IMR-90 (cell line): ENCODE results near the gene NRDC. TPM values are rescaled to one million over a fixed set of nuclear protein-coding genes. Genes with fewer than 3 reads are reported as not detected.

Source experiments
- ATAC-seq: fragments of 200-7000 bp; cut with Tn5 transposase; 2 replicates; pipeline ENCODE4 v1.9.1; 2020; ENCODE audit warnings: low read depth, mild to moderate bottlenecking, moderate library complexity
- BruUV-seq: library from RNA; stranded (reverse); fragments of 400-500 nt; replicated peaks from 2 replicates; lab custom pipeline; 2021; lab: Mats Ljungman, UMichigan
- CTCF ChIA-PET: fragments of 300-600 bp; formaldehyde crosslinking; extraction: SDS; loops from one replicate; lab custom pipeline; 2021; ENCODE audit warnings: antibody characterized with exemption; lab: Yijun Ruan, JAX
- POLR2A ChIA-PET: fragments of 300-600 bp; sonication (Branson Sonifier 250); formaldehyde crosslinking; loops from one replicate; lab custom pipeline; 2022; ENCODE audit warnings: antibody characterized with exemption; ENCODE audit not compliant: unreplicated experiment; lab: Charles Lee
- DNase-seq: peaks from one replicate; pipeline ENCODE4 v3.0.0; 2013
- H2AFZ ChIP-seq: replicated peaks from 2 replicates; pipeline ENCODE3; 2013; ENCODE audit warnings: low read length, mild to moderate bottlenecking; ENCODE audit not compliant: poor library complexity
- H2AK5ac ChIP-seq: 2 replicates; pipeline ENCODE4 v1.6.1; 2013; ENCODE audit warnings: low read depth, low read length, inconsistent platforms
- H2AK9ac ChIP-seq: replicated peaks from 2 replicates; pipeline ENCODE3; 2013; ENCODE audit warnings: mild to moderate bottlenecking, low read depth, low read length, moderate library complexity; ENCODE audit not compliant: poor library complexity
- H2BK120ac ChIP-seq: 2 replicates; pipeline ENCODE4 v1.6.1; 2013; ENCODE audit warnings: low read depth, low read length, inconsistent platforms
- H2BK15ac ChIP-seq: 3 replicates; pipeline ENCODE4 v1.6.1; 2013; ENCODE audit warnings: low read depth, low read length, inconsistent platforms
- H2BK20ac ChIP-seq: 2 replicates; pipeline ENCODE4 v1.6.1; 2013; ENCODE audit warnings: low read depth, mild to moderate bottlenecking, inconsistent platforms, low read length, moderate library complexity
- H2BK5ac ChIP-seq: 2 replicates; pipeline ENCODE4 v1.6.1; 2013; ENCODE audit warnings: mild to moderate bottlenecking, low read depth, low read length, inconsistent platforms; ENCODE audit not compliant: poor library complexity, severe bottlenecking
- H3K14ac ChIP-seq: replicated peaks from 2 replicates; pipeline ENCODE4 v1.6.1; 2013; ENCODE audit warnings: low read depth, low read length, inconsistent platforms
- H3K18ac ChIP-seq: 2 replicates; pipeline ENCODE4 v1.6.1; 2013; ENCODE audit warnings: low read depth, low read length, control low read depth
- H3K23ac ChIP-seq: 2 replicates; pipeline ENCODE4 v1.6.1; 2013; ENCODE audit warnings: low read depth, low read length, inconsistent platforms
- H3K27ac ChIP-seq: 2 replicates; pipeline ENCODE4 v1.5.1; 2013; ENCODE audit warnings: mild to moderate bottlenecking, control low read depth, low read length; ENCODE audit not compliant: insufficient read depth
- H3K27me3 ChIP-seq: 2 replicates; pipeline ENCODE4 v1.6.1; 2013; ENCODE audit warnings: low read length; ENCODE audit not compliant: control insufficient read depth, insufficient read depth
- H3K36me3 ChIP-seq: 2 replicates; pipeline ENCODE4 v1.6.1; 2013; ENCODE audit warnings: low read length, mixed read lengths; ENCODE audit not compliant: control insufficient read depth, insufficient read depth
- H3K4ac ChIP-seq: 2 replicates; pipeline ENCODE4 v1.6.1; 2013; ENCODE audit warnings: low read depth, low read length, inconsistent platforms
- H3K4me1 ChIP-seq: 2 replicates; pipeline ENCODE4 v1.6.1; 2013; ENCODE audit warnings: low read length, mixed read lengths; ENCODE audit not compliant: control insufficient read depth, insufficient read depth
- H3K4me2 ChIP-seq: 2 replicates; pipeline ENCODE4 v1.6.1; 2013; ENCODE audit warnings: low read depth, mild to moderate bottlenecking, control low read depth, low read length, moderate library complexity
- H3K4me3 ChIP-seq: 2 replicates; pipeline ENCODE4 v1.5.1; 2013; ENCODE audit warnings: low read depth, mild to moderate bottlenecking, control low read depth, low read length, moderate library complexity; ENCODE audit not compliant: insufficient read depth
- H3K56ac ChIP-seq: 2 replicates; pipeline ENCODE4 v1.6.1; 2013; ENCODE audit warnings: low read length, inconsistent platforms; ENCODE audit not compliant: insufficient read depth; ENCODE audit errors: extremely low read depth
- H3K79me1 ChIP-seq, 2 experiments: 2 replicates each; pipeline ENCODE4 v1.6.1; 2013; ENCODE audit warnings: low read length in 2 of 2, inconsistent platforms in 1 of 2, low read depth in 1 of 2
- H3K9ac ChIP-seq: 2 replicates; pipeline ENCODE4 v1.6.1; 2013; ENCODE audit warnings: low read depth, low read length, control low read depth
- H3K9me1 ChIP-seq: 2 replicates; pipeline ENCODE4 v1.6.1; 2013; ENCODE audit warnings: low read length, inconsistent platforms; ENCODE audit not compliant: insufficient read depth
- H3K9me3 ChIP-seq: 2 replicates; pipeline ENCODE4 v1.6.1; 2013; ENCODE audit warnings: low read length; ENCODE audit not compliant: control insufficient read depth, insufficient read depth
- H4K20me1 ChIP-seq: 2 replicates; pipeline ENCODE4 v1.6.1; 2013; ENCODE audit warnings: low read length, inconsistent platforms; ENCODE audit not compliant: insufficient read depth
- H4K5ac ChIP-seq: 2 replicates; pipeline ENCODE4 v1.6.1; 2013; ENCODE audit warnings: mild to moderate bottlenecking, low read depth, low read length, control low read depth
- H4K8ac ChIP-seq, 2 experiments: 2 replicates each; pipeline ENCODE4 v1.6.1; 2013; ENCODE audit warnings: low read depth in 2 of 2, low read length in 2 of 2, control low read depth in 1 of 2, inconsistent platforms in 1 of 2
- H4K91ac ChIP-seq: 2 replicates; pipeline ENCODE4 v1.6.1; 2013; ENCODE audit warnings: low read depth, low read length, inconsistent platforms; ENCODE audit not compliant: insufficient read depth
- MAFK ChIP-seq: IDR thresholded peaks from 2 replicates; pipeline ENCODE4 v1.6.1; 2012; ENCODE audit warnings: low read depth, low read length, improper control_type of control experiment
- RAD21 ChIP-seq: IDR thresholded peaks from 2 replicates; pipeline ENCODE4 v1.6.1; 2012; ENCODE audit warnings: low read length, improper control_type of control experiment
- RCOR1 ChIP-seq: IDR thresholded peaks from 2 replicates; pipeline ENCODE4 v1.6.1; 2012; ENCODE audit warnings: mild to moderate bottlenecking, low read length, improper control_type of control experiment; ENCODE audit not compliant: insufficient replicate concordance
- dilution Hi-C: fragments of 300-500 bp; cut with HindIII; formaldehyde crosslinking; loops from one replicate; pipeline ENCODE4 v1.14.3; 2018; ENCODE audit warnings: low sequenced_read_pairs; ENCODE audit not compliant: unreplicated experiment
- in situ Hi-C: fragments of 300-500 bp; cut with MboI; formaldehyde crosslinking; loops from 3 replicates; pipeline ENCODE4 v1.14.3; 2019; ENCODE audit warnings: low sequenced_read_pairs, inconsistent platforms, mixed read lengths
- intact Hi-C: fragments of 100-400 bp; cut with micrococcal nuclease; formaldehyde crosslinking; loops from 2 replicates; pipeline ENCODE4 v1.10.0; 2022
- polyA plus RNA-seq, 3 experiments: library from polyadenylated mRNA; depleted of rRNA; stranded (reverse); fragments of >200 nt; gene quantifications; 2 replicates each; pipeline ENCODE4 v1.2.3, GENCODE V29; 2012; ENCODE audit warnings: low replicate concordance in 1 of 3
- total RNA-seq: library from RNA; depleted of rRNA; stranded (reverse); fragments of >200 nt; gene quantifications from 2 replicates; pipeline ENCODE4 v1.2.3, GENCODE V29; 2012

Gene NRDC
- total and polyA plus RNA-seq, 2 of the 4 experiments (the other 2 are of a cell fraction): 75.8 to 84.7 TPM

- CTCF ChIA-PET: interaction anchor here (2.4 kb wide), 1 partner anchor 7 kb away, joined by 9 read pairs; no protein-coding TSS in a partner anchor
- no peak overlapping the region for H2AK5ac ChIP-seq
These were observed 102.1 kb downstream of the NRDC start for GRCh38 chr1:51776408-51776807.

More at GRCh38 chr1:51776408-51776807, 102.1 kb downstream of the NRDC start:
- no peak for TF ChIP-seq RCOR1
- TF ChIP-seq RAD21: no peak
- TF ChIP-seq MAFK: no peak
- H3K27ac ChIP-seq: no peak overlapping the region
- no peak overlapping the region for H2AFZ ChIP-seq
- H4K8ac ChIP-seq: no peak overlapping the region
- H3K27me3 ChIP-seq: no peaks in the 10 kb centered on the region
- intact Hi-C loops: no loop called here
- H3K9ac ChIP-seq: no peak overlapping the region
- POLR2A ChIA-PET: no interaction called here
- H2BK20ac ChIP-seq: no peak overlapping the region
- no peaks in the 10 kb centered on the region for H4K20me1 ChIP-seq
- H3K9me1 ChIP-seq: peaks cover 7% of the 10 kb centered on the region
- ATAC-seq (no peak), DNase-seq (no peak)
- H3K4me1 ChIP-seq: no peaks in the 10 kb centered on the region
- no peak overlapping the region for H4K91ac ChIP-seq
- no peak overlapping the region for H2BK15ac ChIP-seq
- H3K4me2 ChIP-seq: no peak overlapping the region
- no peaks in the 10 kb centered on the region for H3K9me3 ChIP-seq
- no peak overlapping the region for H3K18ac ChIP-seq
- H3K56ac ChIP-seq: no peak overlapping the region
- in situ Hi-C loops: no loop called here
- H3K4me3 ChIP-seq: no peak overlapping the region
- no peak overlapping the region for H2BK5ac ChIP-seq
- H3K4ac ChIP-seq: no peak overlapping the region
- no peak overlapping the region for H3K14ac ChIP-seq
- H3K79me1 ChIP-seq: peaks cover 6 to 17% of the 10 kb centered on the region in 2 experiments; a peak in 3 of 4 replicates
- no TSS peak for BruUV-seq
- dilution Hi-C loops: no loop called here
- peaks cover 12% of the 10 kb centered on the region for H3K36me3 ChIP-seq
- H4K5ac ChIP-seq: no peak overlapping the region
- H2BK120ac ChIP-seq: no peak overlapping the region
- no peak overlapping the region for H3K23ac ChIP-seq
- no peak overlapping the region for H2AK9ac ChIP-seq
